HG02970 (cell line): Measurements from ENCODE around the gene FKBP6.
"Not testable (repeated sequence)": the region's sequence is repeated elsewhere in the genome, so short reads cannot be mapped to it uniquely, and the experiment has no call there.

Experiments
- ATAC-seq: cut with Tn5 transposase; IDR thresholded peaks from one replicate; pipeline ENCODE4 v1.9.1; 2021; ENCODE audit warnings: mild to moderate bottlenecking, moderate library complexity, moderate number of reproducible peaks; ENCODE audit not compliant: unreplicated experiment, low FRiP score

Gene FKBP6

DNA sequence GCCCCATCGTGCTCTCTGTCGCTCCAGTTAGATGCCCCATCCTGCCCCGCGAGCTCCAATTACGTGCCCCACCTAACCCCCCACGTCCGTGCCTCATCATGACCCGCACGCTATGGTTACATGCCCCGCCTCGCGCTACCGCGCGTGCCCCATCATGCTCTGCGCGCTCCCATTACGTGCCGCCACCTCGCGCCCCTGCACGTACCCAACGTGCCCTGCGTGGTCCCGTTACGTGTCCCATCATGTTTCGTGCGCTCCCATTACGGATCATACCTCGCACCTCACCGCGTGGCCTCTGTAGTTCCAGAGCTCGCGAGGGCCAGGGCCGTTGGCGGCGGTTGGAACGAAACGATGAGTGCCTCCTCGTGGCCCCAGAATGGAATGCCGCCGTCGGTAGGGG, at the start of gene FKBP6, which contains the start of gene TRIM50:
Gene FKBP6 (plus strand): TSS at position 240 of the 400 bp plus-strand sequence. CDS start 268 bp downstream, outside the sequence.
Gene TRIM50 (minus strand): TSS at position 161 of the 400 bp plus-strand sequence. CDS start 3,295 bp downstream, outside the sequence.
- not testable (repeated sequence) for ATAC-seq

DNA sequence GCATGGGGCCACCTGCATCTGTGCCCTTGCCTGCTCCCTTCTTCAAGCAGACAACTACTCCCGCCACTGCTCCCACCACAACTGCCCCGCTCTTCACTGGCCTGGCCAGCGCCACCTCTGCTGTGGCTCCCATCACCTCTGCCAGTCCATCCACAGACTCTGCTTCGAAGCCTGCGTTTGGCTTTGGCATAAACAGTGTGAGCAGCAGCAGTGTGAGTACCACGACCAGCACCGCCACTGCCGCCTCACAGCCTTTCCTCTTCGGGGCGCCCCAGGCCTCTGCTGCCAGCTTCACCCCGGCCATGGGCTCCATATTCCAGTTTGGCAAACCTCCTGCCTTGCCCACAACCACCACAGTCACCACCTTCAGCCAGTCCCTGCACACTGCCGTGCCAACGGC, 30.7 kb upstream of the FKBP6 start:
- ATAC-seq, result not testable (repeated sequence)

DNA sequence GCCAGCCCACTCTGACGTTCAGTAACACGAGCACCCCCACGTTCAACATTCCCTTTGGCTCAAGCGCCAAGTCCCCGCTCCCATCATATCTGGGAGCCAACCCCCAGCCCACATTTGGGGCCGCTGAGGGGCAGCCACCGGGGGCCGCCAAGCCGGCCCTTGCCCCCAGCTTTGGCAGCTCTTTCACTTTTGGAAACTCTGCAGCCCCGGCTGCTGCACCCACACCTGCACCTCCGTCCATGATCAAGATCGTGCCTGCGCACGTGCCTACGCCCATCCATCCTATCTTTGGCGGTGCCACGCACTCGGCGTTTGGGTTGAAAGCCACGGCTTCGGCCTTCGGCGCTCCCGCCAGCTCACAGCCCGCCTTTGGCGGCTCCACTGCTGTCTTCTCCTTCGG, 30.3 kb upstream of the FKBP6 start:
- ATAC-seq, result not testable (repeated sequence)

DNA sequence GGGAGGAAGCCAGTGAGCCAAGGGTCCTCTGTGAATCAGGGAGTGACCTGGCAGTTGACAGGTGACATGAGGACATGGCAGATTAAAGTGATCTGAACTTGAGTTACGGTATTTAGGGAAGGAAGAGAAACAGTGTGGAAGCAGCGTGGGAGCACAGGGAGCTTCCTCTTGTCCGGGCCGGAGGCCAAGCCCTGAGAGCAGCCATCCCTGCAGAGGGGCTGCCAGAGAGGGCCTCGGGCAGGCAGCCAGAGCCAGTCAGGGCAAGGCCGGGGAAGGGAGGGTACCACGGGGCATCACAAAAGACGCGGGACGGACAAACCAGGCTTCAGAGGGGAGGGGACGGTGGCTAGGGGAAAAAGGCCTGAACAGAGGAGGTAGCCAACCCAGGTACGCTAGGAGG, 28.1 kb upstream of the FKBP6 start:
- not testable (repeated sequence) for ATAC-seq

DNA sequence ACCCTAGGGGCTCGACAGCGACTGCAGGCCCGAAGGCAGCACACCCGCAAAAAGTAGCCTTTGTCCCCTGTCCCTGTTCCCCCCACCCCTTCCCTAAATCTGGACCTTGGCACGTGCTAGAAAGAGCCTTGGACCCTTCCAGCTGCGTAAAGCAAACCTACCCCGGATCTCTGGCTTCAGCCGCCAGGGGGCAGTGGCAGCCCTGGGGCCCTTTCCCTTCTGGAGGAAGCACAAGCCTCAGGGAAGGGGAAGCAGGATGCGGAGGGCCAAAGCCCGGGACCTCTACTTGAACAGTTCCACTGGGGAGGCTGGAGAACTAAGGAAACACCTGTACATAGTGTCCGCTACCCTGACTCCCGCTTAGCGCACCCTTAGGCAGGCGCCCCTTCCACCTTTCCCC, 26.9 kb upstream of the FKBP6 start:
- not testable (repeated sequence) for ATAC-seq

DNA sequence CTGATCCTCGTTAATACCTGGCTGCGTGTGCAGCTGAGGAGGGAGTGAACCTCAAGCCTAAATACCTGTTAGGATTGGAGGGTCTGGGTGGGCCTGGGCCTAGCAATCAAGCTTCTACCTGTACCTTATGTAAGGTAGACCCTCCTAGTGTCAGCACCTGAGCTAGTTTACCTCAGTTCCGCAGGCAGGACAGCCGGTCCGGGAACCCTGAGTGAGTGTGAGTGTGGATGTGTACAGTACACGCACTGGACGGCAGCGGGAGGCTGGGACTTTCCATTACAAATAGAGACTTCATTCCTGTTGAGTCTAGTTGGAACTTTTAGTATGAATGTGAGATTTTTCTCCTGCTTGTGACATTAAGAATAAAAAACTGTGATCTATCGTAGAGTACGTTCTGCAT, 25.1 kb upstream of the FKBP6 start:
- not testable (repeated sequence) for ATAC-seq

GRCh38 chr7:73303546-73303945, 24.4 kb upstream of the FKBP6 start:
- ATAC-seq, result no peak

DNA sequence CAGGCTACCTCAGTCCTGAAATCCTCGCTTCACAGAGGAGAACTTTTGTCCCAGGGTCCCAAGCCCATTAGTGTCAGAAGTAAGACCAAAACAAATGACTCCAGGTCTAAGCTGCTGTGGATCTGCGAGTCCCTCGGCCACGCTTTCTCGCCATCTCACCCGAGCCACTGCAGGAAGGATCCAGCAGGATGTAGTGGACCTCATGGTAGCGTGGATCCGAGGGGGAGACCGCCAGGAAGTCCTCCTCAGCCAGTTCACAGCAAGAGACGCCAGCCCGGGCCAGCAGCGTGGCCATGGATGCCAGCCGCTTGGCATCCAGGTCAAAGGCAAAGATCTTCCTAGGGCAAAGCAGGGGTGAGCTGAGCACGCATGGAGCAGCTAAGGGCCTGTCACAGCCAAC, 23.9 kb upstream of the FKBP6 start:
- ATAC-seq, result no peak

GRCh38 chr7:73304612-73305387, 23.2 kb upstream of the FKBP6 start:
- not testable (repeated sequence) for ATAC-seq

DNA sequence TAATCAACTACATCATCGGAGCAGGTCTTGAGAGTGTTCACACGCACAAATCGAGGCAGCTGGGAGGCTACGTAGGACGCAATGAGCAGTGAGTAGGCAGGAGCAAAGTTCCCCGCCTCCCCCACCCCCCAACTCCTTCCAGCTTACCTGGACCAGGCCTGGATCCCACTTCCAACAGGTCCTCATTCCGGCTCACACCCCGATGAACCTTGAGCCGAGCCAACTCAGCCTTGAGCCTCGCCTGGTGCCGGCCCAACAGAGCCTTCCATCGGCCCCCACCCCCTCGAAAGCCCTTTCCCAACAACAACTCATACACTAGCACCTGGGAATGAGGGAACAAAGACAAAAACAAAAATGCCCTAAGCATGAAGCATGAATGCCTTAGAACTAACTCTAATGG, 20.5 kb upstream of the FKBP6 start:
- ATAC-seq, result no peak

- peak; percentile 41 for ATAC-seq
These were observed 19.8 kb upstream of the FKBP6 start for GRCh38 chr7:73308074-73308664.

GRCh38 chr7:73308665-73309214, 19.2 kb upstream of the FKBP6 start, which contains the start of gene NSUN5:
Gene NSUN5, minus strand, starts transcription at chr7:73308826. Its CDS starts 36 bp downstream, at chr7:73308790.
- ATAC-seq, result peak; percentile 88

GRCh38 chr7:73311421-73311820, 16.5 kb upstream of the FKBP6 start:
- ATAC-seq, result not testable (repeated sequence)

GRCh38 chr7:73312831-73313520, 15.0 kb upstream of the FKBP6 start:
- no peak for ATAC-seq

GRCh38 chr7:73313521-73313906, 14.4 kb upstream of the FKBP6 start:
- no peak for ATAC-seq

DNA sequence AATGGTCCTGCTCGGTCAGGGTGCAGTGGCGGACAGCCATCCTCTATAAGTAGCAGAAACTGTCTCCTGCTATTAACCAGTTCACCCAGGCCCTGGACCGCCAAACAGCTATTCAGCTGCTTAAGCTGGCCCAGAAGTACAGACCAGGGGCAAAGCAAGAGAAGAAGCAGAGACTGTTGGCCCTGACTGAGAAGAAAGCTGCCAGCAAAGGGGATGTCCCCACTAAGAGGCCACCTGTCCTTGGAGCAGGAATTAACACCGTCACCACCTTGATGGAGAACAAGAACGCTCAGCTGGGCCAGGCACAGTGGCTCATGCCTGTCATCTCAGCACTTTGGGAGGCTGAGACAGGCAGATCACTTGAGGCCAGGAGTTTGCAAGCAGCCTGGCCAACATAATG, 13.7 kb upstream of the FKBP6 start:
- ATAC-seq, result no peak

DNA sequence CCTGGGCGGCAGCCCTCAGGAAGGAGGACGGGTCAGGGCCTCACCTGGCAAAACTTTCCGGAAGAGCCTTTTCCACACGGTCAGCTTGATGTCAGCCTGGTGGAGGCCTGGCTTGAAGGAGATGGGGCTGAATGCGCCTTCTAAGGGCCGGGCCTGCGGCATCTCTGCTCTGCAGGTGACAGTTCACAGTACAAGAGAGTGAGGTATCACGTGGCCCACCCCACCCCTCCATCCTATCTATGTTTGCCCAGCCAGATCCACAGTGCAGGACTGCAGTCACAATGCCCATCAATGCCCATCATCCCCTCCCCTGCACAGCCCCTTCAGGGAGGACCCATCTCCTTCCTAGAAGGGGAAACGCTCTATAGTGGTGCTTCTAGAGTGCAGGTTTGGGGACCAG, 11.4 kb upstream of the FKBP6 start:
- ATAC-seq, result no peak

DNA sequence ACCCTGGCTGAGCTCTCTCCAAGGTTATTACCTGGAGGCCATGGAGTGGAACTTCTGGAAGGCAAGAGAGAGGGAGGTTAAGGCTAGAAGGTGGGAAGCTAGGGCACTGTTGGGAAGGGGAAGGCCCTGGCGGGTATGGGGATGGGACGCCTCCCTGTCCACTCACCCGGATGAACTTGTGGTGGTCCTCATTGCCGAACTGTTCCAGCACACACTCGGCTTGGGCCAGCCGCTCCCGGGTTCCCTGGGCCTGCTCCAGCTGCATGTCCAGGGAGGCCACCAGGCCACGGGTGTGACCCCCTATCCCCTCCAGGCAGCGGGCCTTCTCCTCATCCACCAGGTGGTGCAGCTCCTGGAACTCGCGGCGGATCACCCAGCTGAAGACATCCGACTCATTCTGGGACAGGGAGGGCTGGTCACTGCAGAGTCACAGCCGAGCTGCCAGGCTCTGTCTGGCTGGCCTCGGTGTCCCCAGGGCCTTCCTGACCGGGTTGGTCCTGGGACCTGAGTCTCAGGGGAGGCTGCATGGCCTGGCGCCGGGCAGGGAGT, 9.2 kb upstream of the FKBP6 start:
- ATAC-seq, result not testable (repeated sequence)

GRCh38 chr7:73319541-73319940, 8.4 kb upstream of the FKBP6 start:
- ATAC-seq, result not testable (repeated sequence)

- not testable (repeated sequence) for ATAC-seq
These were observed 8.0 kb upstream of the FKBP6 start for GRCh38 chr7:73320009-73320408.
